ENCODE results near the gene AMBRA1. TPM values are rescaled to one million over a fixed set of nuclear protein-coding genes. Genes with fewer than 3 reads are reported as not detected.
"Not testable (repeated sequence)": the region's sequence is repeated elsewhere in the genome, so short reads cannot be mapped to it uniquely, and the experiment has no call there.

The AMBRA1 gene
- total and polyA plus RNA-seq, 4 experiments from 2014 or later, result 5.9 to 43.9 (median 30.4) TPM

DNA sequence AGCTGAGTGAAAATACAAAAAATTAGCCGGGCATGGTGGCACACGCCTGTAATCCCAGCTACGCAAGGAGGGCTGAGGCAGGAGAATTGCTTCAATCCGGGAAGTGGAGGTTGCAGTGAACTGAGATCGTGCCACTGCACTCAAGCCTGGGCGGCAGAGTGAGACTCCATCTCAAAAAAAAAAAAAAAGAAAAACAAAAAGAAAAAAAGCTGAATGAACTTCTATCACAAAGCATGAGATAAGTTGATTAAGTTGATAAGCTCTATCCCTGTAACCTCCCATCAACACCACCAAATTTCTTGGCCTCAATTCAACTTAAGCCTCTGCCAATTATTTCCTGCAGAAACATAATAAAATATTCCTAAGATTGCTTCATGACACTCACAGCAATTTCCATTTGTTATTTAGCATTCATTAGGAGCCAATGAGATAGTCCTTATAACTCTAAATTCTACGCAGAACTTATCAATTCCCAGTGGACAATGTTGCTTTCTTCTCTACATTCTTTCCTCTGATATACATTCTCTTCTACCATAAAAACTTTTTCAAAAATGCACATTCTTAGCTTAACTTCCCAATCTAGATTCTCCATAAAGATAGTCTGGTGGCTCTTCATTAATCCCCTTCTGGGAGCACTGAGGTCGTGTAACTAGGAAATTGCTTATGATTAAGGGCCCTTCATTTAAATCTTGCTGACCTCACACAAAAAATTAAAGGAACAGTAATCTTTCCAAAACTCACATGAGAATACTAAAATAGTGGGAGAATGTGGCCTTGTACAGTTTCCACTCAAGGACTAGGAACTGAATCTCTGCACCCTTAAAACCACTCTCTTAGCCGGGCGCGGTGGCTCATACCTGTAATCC is 2.9 kb downstream of the AMBRA1 start:
- no peaks in the 10 kb centered on the region for H3K9me3 ChIP-seq (ENCODE audit: control insufficient read depth in 1 of 2, low read length in 2 of 2)
- POLR2A ChIA-PET (ENCODE audit: partially characterized antibody), result interaction anchor here (1.1 kb wide), 1 partner anchor 26 kb away, joined by 3 read pairs; the partner anchor contains the start of genes ATG13 and HARBI1
- intact Hi-C loops (cut with micrococcal nuclease), result no loop called here

GRCh38 chr11:46588915-46589314 is 4.9 kb downstream of the AMBRA1 start:
- ChIA-PET CTCF (ENCODE audit: partially characterized antibody) (no interaction called here), POLR2A (ENCODE audit: partially characterized antibody) (interaction anchor here (1.4 kb wide), 1 partner anchor 29 kb away, joined by 4 read pairs; no protein-coding TSS in a partner anchor)
- Mint-ChIP-seq H3K4me1 (peaks cover 31 to 62% (median 47%) of the 10 kb centered on the region in 4 donors), H3K27ac (peak overlapping the region in 3 of 7 donors; percentile 32 to 75 (median 52)), H3K27me3 (no peaks in the 10 kb centered on the region), H3K9me3 (no peaks in the 10 kb centered on the region), H3K4me3 (peak overlapping the region in 3 of 8 donors; percentile 1 to 35 (median 21)), H3K36me3 (peaks cover 12 to 19% of the 10 kb centered on the region in 2 donors)
- intact Hi-C loops (cut with micrococcal nuclease), result no loop called here
- no peak overlapping the region for H3K27ac ChIP-seq (ENCODE audit: low read depth, low read length)
- no peak overlapping the region for H3K4me3 ChIP-seq (ENCODE audit: low read length in 2 of 2)
- H3K27me3 ChIP-seq (ENCODE audit: insufficient read depth, low read length), result no peaks in the 10 kb centered on the region
- no peaks in the 10 kb centered on the region for H3K9me3 ChIP-seq (ENCODE audit: control insufficient read depth in 1 of 2, low read length in 2 of 2)
- peaks cover 44% of the 10 kb centered on the region for H3K4me1 ChIP-seq (ENCODE audit: insufficient read depth, low read length)
- DNase-seq, result no peak
- H3K36me3 ChIP-seq (ENCODE audit: insufficient read depth, low read length), result no peaks in the 10 kb centered on the region

More for the DNA sequence above, 2.9 kb downstream of the AMBRA1 start:
- Mint-ChIP-seq H3K27ac (peak overlapping the region in 3 of 7 donors; percentile 6 to 68 (median 38)), H3K27me3 (no peaks in the 10 kb centered on the region), H3K36me3 (peaks cover 12 to 20% of the 10 kb centered on the region in 2 donors), H3K9me3 (no peaks in the 10 kb centered on the region), H3K4me1 (peaks cover 33 to 67% (median 52%) of the 10 kb centered on the region in 4 donors), H3K4me3 (peak overlapping the region; percentile 33 to 97 (median 56))
- no peak for DNase-seq
- Histone ChIP-seq H3K4me3 (ENCODE audit: low read length in 2 of 2) (no peak overlapping the region), H3K4me1 (ENCODE audit: insufficient read depth, low read length) (peaks cover 51% of the 10 kb centered on the region), H3K36me3 (ENCODE audit: insufficient read depth, low read length) (no peaks in the 10 kb centered on the region), H3K27ac (ENCODE audit: low read depth, low read length) (no peak overlapping the region), H3K27me3 (ENCODE audit: insufficient read depth, low read length) (no peaks in the 10 kb centered on the region)
- CTCF ChIA-PET (ENCODE audit: partially characterized antibody), result interaction anchor here (0.7 to 1.4 kb wide), 4 partner anchors 8 to 36 kb away, joined by 3 to 5 read pairs (median 4); partner anchors contain the start of genes ATG13 and HARBI1

DNA sequence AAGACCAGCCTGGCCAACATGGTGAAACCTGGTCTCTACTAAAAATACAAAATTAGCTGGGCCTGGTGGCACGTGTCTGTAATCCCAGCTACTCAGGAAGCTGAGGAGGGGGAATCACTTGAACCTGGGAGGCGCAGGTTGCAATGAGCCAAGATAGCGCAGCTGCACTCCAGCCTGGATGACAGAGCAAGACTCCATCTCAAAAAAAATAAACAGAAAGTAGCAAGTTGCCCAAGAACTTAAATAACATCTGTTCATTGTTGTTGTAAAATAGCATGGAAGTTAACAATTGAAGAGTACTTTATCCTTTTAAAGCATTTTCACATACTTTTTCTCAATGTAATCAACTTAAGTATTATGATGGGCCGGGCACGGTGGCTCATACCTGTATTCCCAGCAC is 5.7 kb downstream of the AMBRA1 start:
- Mint-ChIP-seq H3K27ac (peak overlapping the region in 1 of 7 donors; percentile 50), H3K27me3 (no peaks in the 10 kb centered on the region), H3K36me3 (peaks cover 12 to 16% of the 10 kb centered on the region in 2 donors), H3K4me1 (peaks cover 29 to 56% (median 43%) of the 10 kb centered on the region in 4 donors), H3K9me3 (no peaks in the 10 kb centered on the region), H3K4me3 (peak overlapping the region in 2 of 8 donors; percentile 18 to 21)
- Histone ChIP-seq H3K4me3 (ENCODE audit: low read length in 2 of 2) (no peak overlapping the region), H3K27me3 (ENCODE audit: insufficient read depth, low read length) (no peaks in the 10 kb centered on the region), H3K9me3 (ENCODE audit: control insufficient read depth in 1 of 2, low read length in 2 of 2) (no peaks in the 10 kb centered on the region), H3K4me1 (ENCODE audit: insufficient read depth, low read length) (peaks cover 42% of the 10 kb centered on the region), H3K27ac (ENCODE audit: low read depth, low read length) (no peak overlapping the region), H3K36me3 (ENCODE audit: insufficient read depth, low read length) (no peaks in the 10 kb centered on the region)
- POLR2A ChIA-PET (ENCODE audit: partially characterized antibody), result interaction anchor here (1.4 kb wide), 1 partner anchor 28 kb away, joined by 4 read pairs; no protein-coding TSS in a partner anchor
- no peak for DNase-seq
- intact Hi-C loops (cut with micrococcal nuclease), result no loop called here
- CTCF ChIA-PET (ENCODE audit: partially characterized antibody), result no interaction called here

DNA sequence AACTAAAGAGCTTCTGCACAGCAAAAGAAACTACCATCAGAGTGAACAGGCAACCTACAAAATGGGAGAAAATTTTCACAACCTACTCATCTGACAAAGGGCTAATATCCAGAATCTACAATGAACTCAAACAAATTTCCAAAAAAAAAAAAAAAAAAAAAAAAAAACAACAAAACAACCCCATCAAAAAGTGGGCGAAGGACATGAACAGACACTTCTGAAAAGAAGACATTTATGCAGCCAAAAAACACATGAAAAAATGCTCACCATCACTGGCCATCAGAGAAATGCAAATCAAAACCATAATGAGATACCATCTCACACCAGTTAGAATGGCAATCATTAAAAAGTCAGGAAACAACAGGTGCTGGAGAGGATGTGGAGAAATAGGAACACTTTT is 10.3 kb downstream of the AMBRA1 start:
- H3K27me3 ChIP-seq (ENCODE audit: insufficient read depth, low read length); H3K27me3 Mint-ChIP-seq; H3K27ac ChIP-seq (ENCODE audit: low read depth, low read length); H3K4me3 Mint-ChIP-seq; DNase-seq; CTCF ChIA-PET (ENCODE audit: partially characterized antibody); POLR2A ChIA-PET (ENCODE audit: partially characterized antibody); H3K27ac Mint-ChIP-seq; H3K36me3 ChIP-seq (ENCODE audit: insufficient read depth, low read length); H3K9me3 ChIP-seq (ENCODE audit: control insufficient read depth in 1 of 2, low read length in 2 of 2); H3K4me3 ChIP-seq (ENCODE audit: low read length in 2 of 2); H3K4me1 ChIP-seq (ENCODE audit: insufficient read depth, low read length); H3K9me3 Mint-ChIP-seq; intact Hi-C loops (cut with micrococcal nuclease): not testable (repeated sequence)
- peaks cover 17 to 20% of the 10 kb centered on the region in 2 donors for H3K36me3 Mint-ChIP-seq
- peaks cover 29 to 45% (median 38%) of the 10 kb centered on the region in 4 donors for H3K4me1 Mint-ChIP-seq

DNA sequence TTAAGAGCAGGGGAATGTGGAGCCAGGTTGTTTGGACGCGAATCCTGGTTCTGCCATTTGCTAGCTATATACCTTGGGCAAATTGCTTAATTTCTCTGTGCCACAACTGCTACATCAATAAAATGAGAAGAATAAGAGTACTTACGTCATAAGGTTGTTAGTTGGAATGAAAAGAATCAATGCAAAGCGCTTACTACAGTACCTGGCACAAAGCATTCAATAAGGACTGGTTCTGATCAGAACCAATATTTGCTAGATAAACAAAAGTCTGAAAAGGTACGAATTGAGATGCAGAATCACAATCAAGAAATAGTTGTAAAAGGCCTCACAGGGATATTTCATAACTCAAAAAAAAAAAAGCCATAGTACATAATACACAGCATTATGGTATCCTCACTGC is 11.2 kb downstream of the AMBRA1 start:
- CTCF ChIA-PET (ENCODE audit: partially characterized antibody), result no interaction called here
- no peak overlapping the region for H3K4me3 ChIP-seq (ENCODE audit: low read length in 2 of 2)
- Mint-ChIP-seq H3K4me3 (no peak overlapping the region), H3K27me3 (no peaks in the 10 kb centered on the region), H3K9me3 (no peaks in the 10 kb centered on the region), H3K36me3 (peaks cover 17 to 18% of the 10 kb centered on the region in 2 donors), H3K27ac (no peak overlapping the region), H3K4me1 (peaks cover 26 to 39% (median 33%) of the 10 kb centered on the region in 4 donors)
- DNase-seq, result no peak
- H3K27ac ChIP-seq (ENCODE audit: low read depth, low read length), result no peak overlapping the region
- no peaks in the 10 kb centered on the region for H3K27me3 ChIP-seq (ENCODE audit: insufficient read depth, low read length)
- no peaks in the 10 kb centered on the region for H3K36me3 ChIP-seq (ENCODE audit: insufficient read depth, low read length)
- intact Hi-C loops (cut with micrococcal nuclease), result no loop called here
- peaks cover 3% of the 10 kb centered on the region for H3K4me1 ChIP-seq (ENCODE audit: insufficient read depth, low read length)
- H3K9me3 ChIP-seq (ENCODE audit: control insufficient read depth in 1 of 2, low read length in 2 of 2), result no peaks in the 10 kb centered on the region
- POLR2A ChIA-PET (ENCODE audit: partially characterized antibody), result no interaction called here

GRCh38 chr11:46577058-46577457 is 16.8 kb downstream of the AMBRA1 start:
- H3K9me3 Mint-ChIP-seq, result peaks cover 0 to 4% (median 0%) of the 10 kb centered on the region in 8 donors
- ChIA-PET POLR2A (ENCODE audit: partially characterized antibody) (no interaction called here), CTCF (ENCODE audit: partially characterized antibody) (no interaction called here)
- intact Hi-C loops (cut with micrococcal nuclease), result no loop called here
- Histone ChIP-seq H3K9me3 (ENCODE audit: control insufficient read depth in 1 of 2, low read length in 2 of 2) (no peaks in the 10 kb centered on the region), H3K4me1 (ENCODE audit: insufficient read depth, low read length) (peaks cover 3% of the 10 kb centered on the region), H3K4me3 (ENCODE audit: low read length in 2 of 2) (no peak overlapping the region), H3K27me3 (ENCODE audit: insufficient read depth, low read length) (no peaks in the 10 kb centered on the region), H3K27ac (ENCODE audit: low read depth, low read length) (no peak overlapping the region), H3K36me3 (ENCODE audit: insufficient read depth, low read length) (no peaks in the 10 kb centered on the region)
- no peak overlapping the region for H3K4me3 Mint-ChIP-seq
- H3K27ac Mint-ChIP-seq, result no peak overlapping the region
- peaks cover 32 to 51% (median 39%) of the 10 kb centered on the region in 4 donors for H3K4me1 Mint-ChIP-seq
- H3K27me3 Mint-ChIP-seq, result no peaks in the 10 kb centered on the region
- H3K36me3 Mint-ChIP-seq, result peaks cover 29 to 32% of the 10 kb centered on the region in 2 donors
- no peak for DNase-seq

DNA sequence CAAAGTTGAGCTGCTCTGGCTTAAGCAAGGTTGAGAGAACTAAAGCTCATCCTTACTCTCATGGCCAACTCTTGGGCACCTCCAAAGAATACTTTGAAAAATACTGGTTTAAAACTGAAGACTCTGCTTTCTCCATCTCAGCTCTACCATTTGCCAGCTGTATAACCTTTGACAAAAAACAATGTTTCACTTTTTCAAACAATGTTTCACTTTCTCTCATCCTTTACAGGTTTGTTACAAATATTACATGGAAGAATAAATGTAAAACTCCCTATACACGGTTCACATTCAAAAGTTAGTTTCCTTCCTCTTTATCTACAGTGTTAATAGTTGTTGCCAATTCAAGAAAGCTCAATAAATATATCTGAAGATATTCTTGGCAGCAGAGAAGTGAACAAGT is 19.2 kb downstream of the AMBRA1 start:
- H3K27me3 Mint-ChIP-seq, result no peaks in the 10 kb centered on the region
- ChIA-PET CTCF (ENCODE audit: partially characterized antibody) (interaction anchor here (1.4 kb wide), 1 partner anchor 14 kb away, joined by 4 read pairs; no protein-coding TSS in a partner anchor), POLR2A (ENCODE audit: partially characterized antibody) (no interaction called here)
- Histone ChIP-seq H3K9me3 (ENCODE audit: control insufficient read depth in 1 of 2, low read length in 2 of 2) (no peaks in the 10 kb centered on the region), H3K27ac (ENCODE audit: low read depth, low read length) (no peak overlapping the region), H3K4me1 (ENCODE audit: insufficient read depth, low read length) (peaks cover 9% of the 10 kb centered on the region), H3K27me3 (ENCODE audit: insufficient read depth, low read length) (no peaks in the 10 kb centered on the region), H3K4me3 (ENCODE audit: low read length in 2 of 2) (no peak overlapping the region), H3K36me3 (ENCODE audit: insufficient read depth, low read length) (no peaks in the 10 kb centered on the region)
- peaks cover 29 to 44% (median 34%) of the 10 kb centered on the region in 4 donors for H3K4me1 Mint-ChIP-seq
- H3K27ac Mint-ChIP-seq, result peak overlapping the region in 2 of 7 donors; percentile 44 to 52
- H3K9me3 Mint-ChIP-seq, result peaks cover 0 to 4% (median 0%) of the 10 kb centered on the region in 8 donors
- no peak for DNase-seq
- no peak overlapping the region for H3K4me3 Mint-ChIP-seq
- H3K36me3 Mint-ChIP-seq, result peaks cover 21 to 29% of the 10 kb centered on the region in 2 donors
- intact Hi-C loops (cut with micrococcal nuclease), result no loop called here
